Epithelial cell of proximal tubule (primary cell): ENCODE measurements around the gene PDLIM5. TPM values are rescaled to one million over a fixed set of nuclear protein-coding genes. Genes with fewer than 3 reads are reported as not detected.
"Not testable (repeated sequence)": the region's sequence is repeated elsewhere in the genome, so short reads cannot be mapped to it uniquely, and the experiment has no call there.

Experiments used
- DNase-seq: peaks from one replicate; pipeline ENCODE4 v3.0.0-alpha.2; 2011; ENCODE audit warnings: low read depth
- H3K4me3 ChIP-seq: 2 replicates; pipeline ENCODE4 v1.5.1; 2011; ENCODE audit warnings: low read depth, mild to moderate bottlenecking, low read length
- total RNA-seq: library from RNA; depleted of rRNA; stranded (reverse); fragments of >200 nt; gene quantifications from 2 replicates; pipeline ENCODE4 v1.2.3, GENCODE V29; 2015
- TF ChIP-seq, protein P1 (sequence below): conservative IDR thresholded peaks from 2 replicates; pipeline ENCODE4 v1.5.1; 2012; ENCODE audit warnings: low read depth, mild to moderate bottlenecking, low read length

The PDLIM5 gene
- total RNA-seq, 1 donor from 2014 or later = 48.8 TPM

DNA sequence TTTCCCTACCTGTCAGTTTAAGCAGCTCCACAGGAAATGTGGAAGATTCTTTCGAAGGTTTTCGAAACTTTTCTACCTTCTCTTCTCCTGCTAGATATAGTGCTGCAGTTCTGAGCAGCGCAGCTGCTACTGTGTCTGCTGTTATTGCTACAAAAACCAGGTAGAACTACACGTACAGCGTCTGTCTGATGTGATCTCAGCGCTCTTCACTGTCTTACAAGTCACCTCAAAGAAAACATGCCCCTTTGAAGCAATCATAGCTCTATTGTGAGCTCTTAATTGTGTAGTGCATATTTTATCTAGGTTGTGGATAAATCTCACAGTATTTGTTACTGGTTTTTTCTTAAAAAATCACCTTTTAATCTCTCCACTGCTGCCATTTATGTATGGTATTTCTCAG, 158.4 kb downstream of the PDLIM5 start:
- TF ChIP-seq, protein P1, sequence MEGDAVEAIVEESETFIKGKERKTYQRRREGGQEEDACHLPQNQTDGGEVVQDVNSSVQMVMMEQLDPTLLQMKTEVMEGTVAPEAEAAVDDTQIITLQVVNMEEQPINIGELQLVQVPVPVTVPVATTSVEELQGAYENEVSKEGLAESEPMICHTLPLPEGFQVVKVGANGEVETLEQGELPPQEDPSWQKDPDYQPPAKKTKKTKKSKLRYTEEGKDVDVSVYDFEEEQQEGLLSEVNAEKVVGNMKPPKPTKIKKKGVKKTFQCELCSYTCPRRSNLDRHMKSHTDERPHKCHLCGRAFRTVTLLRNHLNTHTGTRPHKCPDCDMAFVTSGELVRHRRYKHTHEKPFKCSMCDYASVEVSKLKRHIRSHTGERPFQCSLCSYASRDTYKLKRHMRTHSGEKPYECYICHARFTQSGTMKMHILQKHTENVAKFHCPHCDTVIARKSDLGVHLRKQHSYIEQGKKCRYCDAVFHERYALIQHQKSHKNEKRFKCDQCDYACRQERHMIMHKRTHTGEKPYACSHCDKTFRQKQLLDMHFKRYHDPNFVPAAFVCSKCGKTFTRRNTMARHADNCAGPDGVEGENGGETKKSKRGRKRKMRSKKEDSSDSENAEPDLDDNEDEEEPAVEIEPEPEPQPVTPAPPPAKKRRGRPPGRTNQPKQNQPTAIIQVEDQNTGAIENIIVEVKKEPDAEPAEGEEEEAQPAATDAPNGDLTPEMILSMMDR = no peak
- DNase-seq = no peak
- H3K4me3 ChIP-seq = no peak overlapping the region

DNA sequence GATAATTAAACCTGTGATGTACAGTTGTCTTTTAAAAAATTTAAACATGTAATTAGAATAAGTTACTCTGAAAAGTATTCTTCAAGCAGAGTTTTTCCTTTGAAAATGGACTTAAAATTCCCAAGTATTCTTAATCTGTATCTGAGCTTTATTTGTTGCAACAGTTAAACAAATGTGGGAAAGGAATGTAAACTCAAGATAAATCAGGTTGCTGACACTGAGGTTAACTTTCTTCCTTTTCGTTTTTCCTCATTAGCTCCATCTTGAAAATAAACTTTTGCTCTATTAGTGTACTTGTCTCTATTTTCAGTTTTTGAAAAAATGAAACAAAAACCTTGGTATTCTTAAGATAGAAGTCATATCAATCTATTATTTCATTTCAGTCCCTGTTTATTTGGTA, 161.5 kb downstream of the PDLIM5 start:
- H3K4me3 ChIP-seq = no peak overlapping the region
- DNase-seq = no peak
- TF ChIP-seq, protein P1 = no peak

DNA sequence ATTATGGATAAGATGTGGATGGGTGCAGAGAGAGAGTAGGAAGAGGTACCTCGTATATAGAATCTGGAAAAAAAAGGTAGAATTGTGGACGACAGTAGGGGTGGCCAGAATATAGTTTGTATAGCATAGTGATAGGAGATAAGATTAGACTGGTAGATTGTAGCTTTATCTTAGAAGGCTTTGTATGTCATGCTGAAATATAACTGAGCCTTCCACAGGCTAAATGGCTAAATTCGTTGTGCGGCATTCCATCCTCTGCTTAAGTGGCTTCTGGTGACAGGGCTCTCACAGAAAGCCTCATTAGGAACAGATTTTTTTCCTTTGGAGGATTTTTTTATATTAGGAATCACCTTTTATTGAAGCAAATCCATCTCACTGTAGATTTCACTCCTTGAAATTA, 163.7 kb downstream of the PDLIM5 start:
- TF ChIP-seq, protein P1 = no peak
- H3K4me3 ChIP-seq = no peak overlapping the region
- DNase-seq = no peak

DNA sequence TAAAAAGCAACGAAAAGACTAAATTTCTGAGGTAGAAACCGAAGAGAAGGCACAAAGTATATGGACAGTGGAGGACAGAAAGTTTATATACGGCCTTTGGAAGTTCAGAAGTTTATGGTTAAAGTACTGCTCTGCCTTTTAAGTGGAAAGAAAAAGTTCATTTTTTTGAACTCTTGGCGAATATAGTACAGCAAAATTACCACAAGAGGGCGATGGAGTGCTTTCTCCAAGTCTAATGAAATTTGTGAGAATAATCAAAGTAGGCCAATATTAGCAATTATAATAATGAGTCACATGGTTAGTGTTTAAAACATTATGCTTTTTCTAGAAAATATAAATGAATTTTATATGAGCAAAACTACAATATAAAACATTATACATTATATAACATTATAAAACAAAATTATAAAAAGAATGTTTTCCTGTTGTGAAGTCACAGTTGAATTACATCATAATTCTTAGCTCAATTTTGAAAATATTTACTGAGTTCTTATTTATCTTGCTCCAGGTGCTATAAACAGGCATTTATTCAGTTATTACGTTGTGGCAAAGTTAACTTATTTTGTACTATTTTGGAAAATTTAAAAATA, 169.8 kb downstream of the PDLIM5 start:
- peak; percentile 18 for DNase-seq
- TF ChIP-seq, protein P1 = peak; percentile 80
- H3K4me3 ChIP-seq = no peak overlapping the region

DNA sequence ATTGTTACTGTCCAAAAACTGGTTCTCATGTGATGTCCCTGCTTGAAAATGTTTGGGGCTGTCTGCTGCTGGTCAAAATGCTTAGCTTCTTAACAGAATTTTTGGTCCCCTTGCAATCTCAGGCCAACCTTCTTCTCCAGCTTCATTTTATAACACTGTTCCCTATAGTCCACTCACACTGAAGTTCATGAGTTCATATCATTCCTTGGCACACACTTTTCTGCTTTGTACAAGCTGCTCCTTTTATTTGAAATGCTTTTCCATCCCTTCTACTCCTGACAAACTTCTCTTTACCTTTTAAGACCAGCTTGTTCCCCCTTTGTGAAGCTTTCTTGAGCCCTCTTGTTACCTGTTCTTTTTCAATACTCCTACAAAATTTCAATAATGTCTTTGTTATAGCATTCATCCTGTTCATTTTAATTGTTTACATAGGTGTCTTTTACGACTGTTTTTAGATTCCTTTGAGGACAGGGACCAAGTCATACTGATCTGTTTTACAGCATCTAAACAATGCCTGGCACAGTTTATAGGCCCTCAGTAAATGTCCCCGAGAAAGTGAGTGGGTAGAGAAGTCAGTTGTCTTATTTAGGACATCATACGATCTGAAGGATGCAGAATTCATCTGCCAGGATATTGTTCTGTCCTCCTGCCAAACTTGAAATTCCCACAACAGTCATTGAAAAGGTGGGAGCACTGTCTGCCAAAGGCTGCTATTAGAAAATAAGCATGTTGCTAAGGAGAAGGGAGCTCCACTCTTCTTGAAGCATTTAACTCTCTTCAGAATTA, 171.6 kb downstream of the PDLIM5 start:
- no peak overlapping the region for H3K4me3 ChIP-seq
- TF ChIP-seq, protein P1 = no peak

DNA sequence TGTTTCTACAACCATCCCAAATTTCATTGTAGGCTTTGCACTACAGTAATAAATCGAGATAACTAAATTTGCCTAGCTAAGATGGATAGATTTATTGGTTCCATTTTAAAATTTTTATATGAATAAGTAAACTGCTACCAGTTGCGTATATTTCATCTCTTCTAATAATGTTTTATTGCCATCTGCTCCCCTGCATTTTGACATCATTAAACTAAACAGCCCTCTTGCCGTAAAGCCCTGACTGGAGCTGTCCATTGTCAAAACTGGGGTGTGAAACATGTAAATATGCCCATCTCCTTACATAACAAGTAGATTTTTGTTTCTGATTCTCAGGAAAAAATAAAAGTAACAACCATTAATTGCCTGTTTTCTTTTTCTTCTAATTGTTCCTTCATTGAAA, 175.2 kb downstream of the PDLIM5 start:
- DNase-seq = no peak
- H3K4me3 ChIP-seq = no peak overlapping the region
- TF ChIP-seq, protein P1 = no peak

More for the DNA sequence above, 171.6 kb downstream of the PDLIM5 start:
- no peak for DNase-seq

DNA sequence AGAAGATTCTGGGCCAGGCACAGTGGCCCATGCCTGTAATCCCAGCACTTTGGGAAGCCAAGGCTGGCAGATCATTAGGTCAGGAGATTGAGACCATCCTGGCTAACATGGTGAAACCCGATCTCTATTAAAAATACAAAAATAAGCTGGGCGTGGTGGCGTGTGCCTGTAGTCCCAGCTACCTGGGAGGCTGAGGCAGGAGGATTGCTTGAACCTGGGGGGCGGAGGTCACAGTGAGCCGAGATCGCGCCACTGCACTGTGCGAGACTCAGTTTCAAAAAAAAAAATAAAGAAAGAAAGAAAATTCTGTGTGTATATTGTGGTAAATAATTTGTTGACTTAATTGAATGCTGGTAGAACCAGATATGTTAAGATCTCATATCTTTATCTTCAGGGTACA, 177.3 kb downstream of the PDLIM5 start:
- not testable (repeated sequence) for DNase-seq, H3K4me3 ChIP-seq
